K562 (cell line): ENCODE measurements around the gene KRTCAP2. TPM values are rescaled to one million over a fixed set of nuclear protein-coding genes. Genes with fewer than 3 reads are reported as not detected.

ENCODE experiments used
- BRCA1 ChIP-seq, 2 experiments: fragments of 450-650 bp in 1 of 2; sonication (generic) in 1 of 2; formaldehyde crosslinking in 1 of 2; IDR thresholded peaks; 2 replicates each; pipeline versions ENCODE4 v1.5.0 to v1.6.1; 2017 to 2020; ENCODE audit warnings: mild to moderate bottlenecking in 1 of 2, missing genetic modification reagents in 1 of 2
- CEBPG ChIP-seq, 3 experiments: fragments of 200-800 bp in 1 of 3; sonication (Bioruptor generic) in 1 of 3; sonication (generic) in 1 of 3; formaldehyde crosslinking in 1 of 3; IDR thresholded peaks in 2 of 3; conservative IDR thresholded peaks in 1 of 3; 2 replicates each; pipeline versions ENCODE4 v1.6.1 to v1.8.0; 2016 to 2022; ENCODE audit warnings: missing compliant biosample characterization in 2 of 3, missing genetic modification characterization in 2 of 3, mild to moderate bottlenecking in 1 of 3, missing genetic modification reagents in 1 of 3
- DMBX1 ChIP-seq: fragments of 250-450 bp; sonication (Bioruptor Pico); IDR thresholded peaks from 2 replicates; pipeline ENCODE4 v1.8.0; 2022; ENCODE audit warnings: inconsistent platforms, mild to moderate bottlenecking, moderate library complexity, borderline replicate concordance
- GABPB2 ChIP-seq: fragments of 250-450 bp; sonication (Bioruptor Pico); conservative IDR thresholded peaks from 2 replicates; pipeline ENCODE4 v1.5.1; 2021; ENCODE audit warnings: mild to moderate bottlenecking
- HDAC6 ChIP-seq: IDR thresholded peaks from 2 replicates; pipeline ENCODE4 v1.6.1; 2012; ENCODE audit warnings: low read depth, mild to moderate bottlenecking, control low read depth, inconsistent platforms, low read length, moderate library complexity
- HMGN3 ChIP-seq: IDR thresholded peaks from 2 replicates; pipeline ENCODE4 v1.6.1; 2011; ENCODE audit warnings: borderline replicate concordance, low read depth, mild to moderate bottlenecking, mixed read lengths, low read length; ENCODE audit not compliant: insufficient read length; ENCODE audit errors: extremely low read depth
- KAT8 ChIP-seq: fragments of 450-650 bp; IDR thresholded peaks from 2 replicates; pipeline ENCODE4 v1.6.1; 2016; ENCODE audit warnings: low read depth, mild to moderate bottlenecking
- MAFG ChIP-seq: fragments of 450-650 bp; conservative IDR thresholded peaks from 2 replicates; pipeline ENCODE4 v1.6.1; 2016; ENCODE audit warnings: missing genetic modification characterization, missing compliant biosample characterization
- NCOA2 ChIP-seq, 2 experiments: fragments of 450-650 bp; IDR thresholded peaks; 2 replicates each; pipeline ENCODE4 v1.6.1; 2018; ENCODE audit warnings: mild to moderate bottlenecking in 2 of 2, moderate library complexity in 1 of 2; ENCODE audit not compliant: partially characterized antibody in 2 of 2
- NR1H2 ChIP-seq: sonication (generic); formaldehyde crosslinking; IDR thresholded peaks from 2 replicates; pipeline ENCODE4 v1.4.0; 2020; ENCODE audit warnings: mild to moderate bottlenecking, missing genetic modification reagents
- OTX1 ChIP-seq: fragments of 450-650 bp; formaldehyde crosslinking; IDR thresholded peaks from 2 replicates; pipeline ENCODE4 v1.4.0; 2022; ENCODE audit warnings: mild to moderate bottlenecking
- PRMT5 ChIP-seq: sonication (generic); formaldehyde crosslinking; IDR thresholded peaks from 2 replicates; pipeline ENCODE4 v1.5.0; 2020; ENCODE audit warnings: missing genetic modification reagents
- SMARCE1 ChIP-seq: fragments of 450-650 bp; IDR thresholded peaks from 2 replicates; pipeline ENCODE4 v1.7.1; 2016; ENCODE audit warnings: mild to moderate bottlenecking
- SPI1 ChIP-seq: IDR thresholded peaks from 2 replicates; pipeline ENCODE4 v1.6.1; 2011; ENCODE audit warnings: low read depth, low read length, control low read depth, borderline replicate concordance
- SREBF2 ChIP-seq: sonication (generic); formaldehyde crosslinking; IDR thresholded peaks from 2 replicates; pipeline ENCODE4 v1.4.0; 2020; ENCODE audit warnings: mild to moderate bottlenecking, missing genetic modification reagents
- STAG1 ChIP-seq: sonication (generic); formaldehyde crosslinking; IDR thresholded peaks from 2 replicates; pipeline ENCODE4 v1.5.0; 2020; ENCODE audit warnings: missing genetic modification reagents, borderline replicate concordance
- polyA plus RNA-seq, 8 experiments: library from polyadenylated mRNA; depleted of rRNA in 4 of 8; stranded (reverse) in 5 of 8; unstranded in 3 of 8; fragments of >200 nt; fragmentation: Nextera tagmentation in 2 of 8; fragmentation: Illumina TruSeq in 1 of 8; extraction: Ambion mirVana in 2 of 8; extraction: Trizol in 1 of 8; gene quantifications; 2 replicates each; pipeline versions ENCODE4 v1.2.1 to v1.2.3, GENCODE V29; 2011 to 2014; ENCODE audit warnings: inconsistent platforms in 1 of 8, missing spikeins in 1 of 8
- total RNA-seq, 7 experiments: library from RNA; depleted of rRNA in 6 of 7; stranded (reverse); fragments of >200 nt in 6 of 7; fragmentation: Illumina TruSeq in 2 of 7; extraction: Trizol in 2 of 7; gene quantifications; 2 replicates each; pipeline versions ENCODE4 v1.2.1 to v1.2.3, GENCODE V29; 2011 to 2021; ENCODE audit warnings: low replicate concordance in 1 of 7
- TF ChIP-seq, protein P1 (sequence below): sonication (generic); formaldehyde crosslinking; IDR thresholded peaks from 2 replicates; pipeline ENCODE4 v1.8.1; 2023; ENCODE audit warnings: mild to moderate bottlenecking, missing genetic modification reagents
- TF ChIP-seq, protein P2 (sequence below): fragments of 450-650 bp; IDR thresholded peaks from 2 replicates; pipeline ENCODE4 v1.6.1; 2016
- TF ChIP-seq, protein P3 (sequence below), 2 experiments: fragments of 450-650 bp; conservative IDR thresholded peaks; 2 replicates each; pipeline ENCODE4 v1.6.1; 2017; ENCODE audit warnings: mild to moderate bottlenecking in 2 of 2, moderate library complexity in 2 of 2
- TF ChIP-seq, protein P4 (sequence below), 2 experiments: fragments of 150-350 bp in 1 of 2; IDR thresholded peaks; 2 replicates each; pipeline ENCODE4 v1.6.1; 2012 to 2016; ENCODE audit warnings: low read depth in 2 of 2, low read length in 2 of 2, mild to moderate bottlenecking in 1 of 2, moderate library complexity in 1 of 2

Gene KRTCAP2
- total and polyA plus RNA-seq, 9 of the 15 experiments (the other 6 are each of a cell fraction or from before 2014, with no cell fraction given) = 126 to 436 (median 244) TPM

DNA sequence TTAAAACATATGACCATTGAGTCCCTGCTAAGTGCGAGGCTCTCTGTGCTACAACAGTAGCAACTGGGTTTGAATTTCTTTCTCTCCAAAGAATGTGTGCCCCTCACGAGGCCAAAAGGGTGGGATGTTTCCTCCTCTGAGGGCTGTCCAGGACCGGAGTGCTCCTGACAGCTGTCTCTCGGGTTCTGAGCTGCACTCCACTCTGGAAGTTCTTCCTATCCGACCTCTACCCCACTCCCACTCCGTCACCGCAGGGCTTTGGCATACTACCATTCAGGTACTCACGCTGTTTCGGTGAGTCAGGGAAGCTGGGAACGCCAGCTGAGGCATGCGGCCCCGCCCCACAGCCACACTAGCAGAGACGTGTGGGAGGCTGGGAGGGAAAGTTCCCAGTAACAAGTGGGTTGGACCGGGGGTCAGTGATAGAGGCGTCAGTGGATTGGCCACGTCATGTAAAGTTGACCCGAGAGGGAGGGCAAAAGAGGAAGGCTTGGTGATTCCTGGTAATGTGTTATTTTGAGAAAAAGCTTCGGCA is 38.2 kb downstream of the KRTCAP2 start (continued):
- TF ChIP-seq HMGN3 (no peak), NCOA2 (IDR thresholded peaks at IDR 0.05; ENCODE audit: partially characterized antibody in 2 of 2) (no peak), DMBX1 (CRISPR knock-in tag) (no peak), SREBF2 (CRISPR knock-in tag) (no peak), HDAC6 (no peak), SPI1 (peak; percentile 92), BRCA1 (IDR thresholded peaks at IDR 0.05) (no peak), BRCA1 (CRISPR knock-in tag; IDR thresholded peaks at IDR 0.05) (no peak), CEBPG (CRISPR knock-in tag; IDR thresholded peaks at IDR 0.05) (0 out of 2 replicates have a peak, but pooled peaks have one; percentile 11), CEBPG (tag; conservative IDR thresholded peaks at IDR 0.05 in 1 of 2, IDR thresholded peaks at IDR 0.05 in 1 of 2) (no peak), OTX1 (no peak), STAG1 (CRISPR knock-in tag) (no peak), GABPB2 (CRISPR knock-in tag) (no peak), MAFG (no peak; the same call in 1 of the 2 replicates), SMARCE1 (peak; percentile 34), KAT8 (no peak), PRMT5 (no peak), NR1H2 (CRISPR knock-in tag) (no peak)
- TF ChIP-seq, protein P1, sequence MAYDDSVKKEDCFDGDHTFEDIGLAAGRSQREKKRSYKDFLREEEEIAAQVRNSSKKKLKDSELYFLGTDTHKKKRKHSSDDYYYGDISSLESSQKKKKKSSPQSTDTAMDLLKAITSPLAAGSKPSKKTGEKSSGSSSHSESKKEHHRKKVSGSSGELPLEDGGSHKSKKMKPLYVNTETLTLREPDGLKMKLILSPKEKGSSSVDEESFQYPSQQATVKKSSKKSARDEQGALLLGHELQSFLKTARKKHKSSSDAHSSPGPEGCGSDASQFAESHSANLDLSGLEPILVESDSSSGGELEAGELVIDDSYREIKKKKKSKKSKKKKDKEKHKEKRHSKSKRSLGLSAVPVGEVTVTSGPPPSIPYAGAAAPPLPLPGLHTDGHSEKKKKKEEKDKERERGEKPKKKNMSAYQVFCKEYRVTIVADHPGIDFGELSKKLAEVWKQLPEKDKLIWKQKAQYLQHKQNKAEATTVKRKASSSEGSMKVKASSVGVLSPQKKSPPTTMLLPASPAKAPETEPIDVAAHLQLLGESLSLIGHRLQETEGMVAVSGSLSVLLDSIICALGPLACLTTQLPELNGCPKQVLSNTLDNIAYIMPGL (CRISPR knock-in tag) = no peak
- TF ChIP-seq, protein P2, sequence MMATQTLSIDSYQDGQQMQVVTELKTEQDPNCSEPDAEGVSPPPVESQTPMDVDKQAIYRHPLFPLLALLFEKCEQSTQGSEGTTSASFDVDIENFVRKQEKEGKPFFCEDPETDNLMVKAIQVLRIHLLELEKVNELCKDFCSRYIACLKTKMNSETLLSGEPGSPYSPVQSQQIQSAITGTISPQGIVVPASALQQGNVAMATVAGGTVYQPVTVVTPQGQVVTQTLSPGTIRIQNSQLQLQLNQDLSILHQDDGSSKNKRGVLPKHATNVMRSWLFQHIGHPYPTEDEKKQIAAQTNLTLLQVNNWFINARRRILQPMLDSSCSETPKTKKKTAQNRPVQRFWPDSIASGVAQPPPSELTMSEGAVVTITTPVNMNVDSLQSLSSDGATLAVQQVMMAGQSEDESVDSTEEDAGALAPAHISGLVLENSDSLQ = peak; percentile 78
- TF ChIP-seq, protein P3, sequence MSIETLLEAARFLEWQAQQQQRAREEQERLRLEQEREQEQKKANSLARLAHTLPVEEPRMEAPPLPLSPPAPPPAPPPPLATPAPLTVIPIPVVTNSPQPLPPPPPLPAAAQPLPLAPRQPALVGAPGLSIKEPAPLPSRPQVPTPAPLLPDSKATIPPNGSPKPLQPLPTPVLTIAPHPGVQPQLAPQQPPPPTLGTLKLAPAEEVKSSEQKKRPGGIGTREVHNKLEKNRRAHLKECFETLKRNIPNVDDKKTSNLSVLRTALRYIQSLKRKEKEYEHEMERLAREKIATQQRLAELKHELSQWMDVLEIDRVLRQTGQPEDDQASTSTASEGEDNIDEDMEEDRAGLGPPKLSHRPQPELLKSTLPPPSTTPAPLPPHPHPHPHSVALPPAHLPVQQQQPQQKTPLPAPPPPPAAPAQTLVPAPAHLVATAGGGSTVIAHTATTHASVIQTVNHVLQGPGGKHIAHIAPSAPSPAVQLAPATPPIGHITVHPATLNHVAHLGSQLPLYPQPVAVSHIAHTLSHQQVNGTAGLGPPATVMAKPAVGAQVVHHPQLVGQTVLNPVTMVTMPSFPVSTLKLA (conservative IDR thresholded peaks at IDR 0.05) = peak; percentile 74 to 84; a peak in 3 of 4 replicates
- TF ChIP-seq, protein P4, sequence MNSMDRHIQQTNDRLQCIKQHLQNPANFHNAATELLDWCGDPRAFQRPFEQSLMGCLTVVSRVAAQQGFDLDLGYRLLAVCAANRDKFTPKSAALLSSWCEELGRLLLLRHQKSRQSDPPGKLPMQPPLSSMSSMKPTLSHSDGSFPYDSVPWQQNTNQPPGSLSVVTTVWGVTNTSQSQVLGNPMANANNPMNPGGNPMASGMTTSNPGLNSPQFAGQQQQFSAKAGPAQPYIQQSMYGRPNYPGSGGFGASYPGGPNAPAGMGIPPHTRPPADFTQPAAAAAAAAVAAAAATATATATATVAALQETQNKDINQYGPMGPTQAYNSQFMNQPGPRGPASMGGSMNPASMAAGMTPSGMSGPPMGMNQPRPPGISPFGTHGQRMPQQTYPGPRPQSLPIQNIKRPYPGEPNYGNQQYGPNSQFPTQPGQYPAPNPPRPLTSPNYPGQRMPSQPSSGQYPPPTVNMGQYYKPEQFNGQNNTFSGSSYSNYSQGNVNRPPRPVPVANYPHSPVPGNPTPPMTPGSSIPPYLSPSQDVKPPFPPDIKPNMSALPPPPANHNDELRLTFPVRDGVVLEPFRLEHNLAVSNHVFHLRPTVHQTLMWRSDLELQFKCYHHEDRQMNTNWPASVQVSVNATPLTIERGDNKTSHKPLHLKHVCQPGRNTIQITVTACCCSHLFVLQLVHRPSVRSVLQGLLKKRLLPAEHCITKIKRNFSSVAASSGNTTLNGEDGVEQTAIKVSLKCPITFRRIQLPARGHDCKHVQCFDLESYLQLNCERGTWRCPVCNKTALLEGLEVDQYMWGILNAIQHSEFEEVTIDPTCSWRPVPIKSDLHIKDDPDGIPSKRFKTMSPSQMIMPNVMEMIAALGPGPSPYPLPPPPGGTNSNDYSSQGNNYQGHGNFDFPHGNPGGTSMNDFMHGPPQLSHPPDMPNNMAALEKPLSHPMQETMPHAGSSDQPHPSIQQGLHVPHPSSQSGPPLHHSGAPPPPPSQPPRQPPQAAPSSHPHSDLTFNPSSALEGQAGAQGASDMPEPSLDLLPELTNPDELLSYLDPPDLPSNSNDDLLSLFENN (IDR thresholded peaks at IDR 0.05; ENCODE audit: low read depth in 2 of 2, low read length in 2 of 2) = no peak
